GM23248 (cell line): ENCODE results near the gene CTBP2.

Source experiments
- EZH2 ChIP-seq: fragments of 200-600 bp; sonication (generic); IDR thresholded peaks from 2 replicates; pipeline ENCODE4 v1.6.1; 2018; ENCODE audit warnings: antibody characterized with exemption, mild to moderate bottlenecking; ENCODE audit not compliant: insufficient read depth, poor library complexity, severe bottlenecking
- EZH2phosphoT487 ChIP-seq: fragments of 200-600 bp; sonication (generic); IDR thresholded peaks from 2 replicates; pipeline ENCODE4 v1.6.1; 2018; ENCODE audit warnings: antibody characterized with exemption, moderate library complexity, mild to moderate bottlenecking, low read depth; ENCODE audit not compliant: insufficient read depth

DNA sequence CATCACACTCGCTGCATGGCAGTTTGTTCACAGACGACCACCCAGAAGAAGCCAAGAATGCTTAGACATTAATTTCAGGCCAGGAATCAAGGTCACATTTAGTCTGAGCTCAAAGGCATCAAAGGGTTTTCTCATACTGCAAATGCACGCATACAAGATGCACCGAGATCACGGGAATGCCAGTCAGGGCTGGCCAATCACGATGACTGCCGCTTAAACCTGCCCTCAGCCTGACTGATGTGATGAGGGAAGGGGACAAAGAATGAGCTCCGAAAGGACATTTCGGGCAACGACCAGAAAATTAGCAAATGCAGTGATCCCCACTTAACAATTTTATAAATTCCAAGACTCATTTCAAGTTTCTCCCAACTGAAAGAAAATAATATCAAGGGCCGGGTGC is 20.2 kb downstream of the CTBP2 start:
- TF ChIP-seq EZH2 (no peak), EZH2phosphoT487 (no peak)
